Measurements from ENCODE around the gene UACA.

GRCh38 chr15:70789213-70789612 is 25.9 kb upstream of the UACA start:
- TF ChIP-seq CTCF (IDR thresholded peaks at IDR 0.05) = no peak
- no peak for TF ChIP-seq POLR2A (IDR thresholded peaks at IDR 0.05)

Data from body of pancreas (tissue), 4 donors.